SU-DHL-6 (cell line): ENCODE measurements around the gene PPP3CA.

Experiments
- H2AFZ ChIP-seq: fragments of 200-600 bp; sonication (generic); 2 replicates; pipeline ENCODE4 v1.6.1; 2014; ENCODE audit warnings: low read depth, mild to moderate bottlenecking, moderate library complexity, mixed read lengths, antibody characterized with exemption, low read length; ENCODE audit not compliant: severe bottlenecking
- H3F3A ChIP-seq: fragments of 200-600 bp; shearing (Covaris generic); 2 replicates; pipeline ENCODE4 v1.6.0; 2016; ENCODE audit warnings: antibody characterized with exemption, mild to moderate bottlenecking; ENCODE audit not compliant: insufficient read depth
- H3K27ac ChIP-seq: fragments of 200-600 bp; sonication (generic); 2 replicates; pipeline ENCODE4 v1.5.1; 2016; ENCODE audit warnings: low read depth, mild to moderate bottlenecking, low read length, moderate library complexity, mixed read lengths
- H3K27me3 ChIP-seq: fragments of 200-600 bp; sonication (generic), shearing (Covaris generic); 2 replicates; pipeline ENCODE4 v1.6.0; 2014; ENCODE audit warnings: mild to moderate bottlenecking, low read length
- H3K36me3 ChIP-seq: fragments of 200-600 bp; sonication (generic); 2 replicates; pipeline ENCODE4 v1.6.1; 2014; ENCODE audit warnings: mild to moderate bottlenecking, low read length, mixed read lengths
- H3K4me2 ChIP-seq: fragments of 300-600, 200-600 bp; shearing (Covaris generic), sonication (generic); 2 replicates; pipeline ENCODE4 v1.6.0; 2014; ENCODE audit warnings: low read length, low read depth, mild to moderate bottlenecking; ENCODE audit not compliant: poor library complexity, severe bottlenecking
- H3K4me3 ChIP-seq: fragments of 200-600 bp; sonication (generic); 2 replicates; pipeline ENCODE4 v1.5.1; 2014; ENCODE audit warnings: antibody characterized with exemption, low read length, mild to moderate bottlenecking, mixed read lengths; ENCODE audit not compliant: insufficient read depth, poor library complexity, severe bottlenecking
- H3K79me2 ChIP-seq: fragments of 200-600 bp; sonication (generic); 2 replicates; pipeline ENCODE4 v1.6.1; 2014; ENCODE audit warnings: mild to moderate bottlenecking, low read length, moderate library complexity; ENCODE audit not compliant: insufficient read depth
- H3K9ac ChIP-seq: fragments of 200-600 bp; sonication (generic); 2 replicates; pipeline ENCODE4 v1.7.0; 2014; ENCODE audit warnings: mild to moderate bottlenecking, low read length
- H3K9me2 ChIP-seq: fragments of 200-600 bp; sonication (generic); replicated peaks from 2 replicates; pipeline ENCODE4 v1.6.1; 2014; ENCODE audit warnings: low read length; ENCODE audit not compliant: insufficient read depth
- H3K9me3 ChIP-seq: fragments of 200-600 bp; sonication (generic); 2 replicates; pipeline ENCODE4 v1.6.1; 2014; ENCODE audit warnings: low read length, mixed read lengths; ENCODE audit not compliant: insufficient read depth
- H4K20me1 ChIP-seq: fragments of 200-600 bp; sonication (generic); 2 replicates; pipeline ENCODE4 v1.6.1; 2014; ENCODE audit warnings: low read depth, mild to moderate bottlenecking, antibody characterized with exemption, low read length, moderate library complexity, mixed read lengths
- EZH2phosphoT487 ChIP-seq: fragments of 200-600 bp; sonication (generic), shearing (Covaris generic); conservative IDR thresholded peaks from 2 replicates; pipeline ENCODE4 v1.6.1; 2018; ENCODE audit warnings: mild to moderate bottlenecking, antibody characterized with exemption, low read length, moderate library complexity, mixed read lengths
- TF ChIP-seq, protein P1 (sequence below): fragments of 200-600 bp; sonication (generic); IDR thresholded peaks from one replicate; pipeline ENCODE4 v1.5.1; 2017; ENCODE audit warnings: antibody characterized with exemption, mild to moderate bottlenecking, low read length, moderate library complexity; ENCODE audit not compliant: insufficient read depth, poor library complexity, severe bottlenecking

The PPP3CA gene

GRCh38 chr4:101222156-101222845 is 125.0 kb downstream of the PPP3CA start:
- Histone ChIP-seq H3K4me3 (no peak overlapping the region), H3K27ac (no peak overlapping the region), H3K36me3 (no peaks in the 10 kb centered on the region), H4K20me1 (no peaks in the 10 kb centered on the region), H3K9me3 (no peaks in the 10 kb centered on the region), H3K27me3 (no peaks in the 10 kb centered on the region), H3K79me2 (no peaks in the 10 kb centered on the region; the same call in 1 of the 2 replicates), H2AFZ (no peak overlapping the region), H3K4me2 (no peak overlapping the region), H3K9ac (no peak overlapping the region), H3F3A (no peaks in the 10 kb centered on the region), H3K9me2 (no peaks in the 10 kb centered on the region)
- TF ChIP-seq, protein P1, sequence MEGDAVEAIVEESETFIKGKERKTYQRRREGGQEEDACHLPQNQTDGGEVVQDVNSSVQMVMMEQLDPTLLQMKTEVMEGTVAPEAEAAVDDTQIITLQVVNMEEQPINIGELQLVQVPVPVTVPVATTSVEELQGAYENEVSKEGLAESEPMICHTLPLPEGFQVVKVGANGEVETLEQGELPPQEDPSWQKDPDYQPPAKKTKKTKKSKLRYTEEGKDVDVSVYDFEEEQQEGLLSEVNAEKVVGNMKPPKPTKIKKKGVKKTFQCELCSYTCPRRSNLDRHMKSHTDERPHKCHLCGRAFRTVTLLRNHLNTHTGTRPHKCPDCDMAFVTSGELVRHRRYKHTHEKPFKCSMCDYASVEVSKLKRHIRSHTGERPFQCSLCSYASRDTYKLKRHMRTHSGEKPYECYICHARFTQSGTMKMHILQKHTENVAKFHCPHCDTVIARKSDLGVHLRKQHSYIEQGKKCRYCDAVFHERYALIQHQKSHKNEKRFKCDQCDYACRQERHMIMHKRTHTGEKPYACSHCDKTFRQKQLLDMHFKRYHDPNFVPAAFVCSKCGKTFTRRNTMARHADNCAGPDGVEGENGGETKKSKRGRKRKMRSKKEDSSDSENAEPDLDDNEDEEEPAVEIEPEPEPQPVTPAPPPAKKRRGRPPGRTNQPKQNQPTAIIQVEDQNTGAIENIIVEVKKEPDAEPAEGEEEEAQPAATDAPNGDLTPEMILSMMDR: no peak
- TF ChIP-seq EZH2phosphoT487: no peak

DNA sequence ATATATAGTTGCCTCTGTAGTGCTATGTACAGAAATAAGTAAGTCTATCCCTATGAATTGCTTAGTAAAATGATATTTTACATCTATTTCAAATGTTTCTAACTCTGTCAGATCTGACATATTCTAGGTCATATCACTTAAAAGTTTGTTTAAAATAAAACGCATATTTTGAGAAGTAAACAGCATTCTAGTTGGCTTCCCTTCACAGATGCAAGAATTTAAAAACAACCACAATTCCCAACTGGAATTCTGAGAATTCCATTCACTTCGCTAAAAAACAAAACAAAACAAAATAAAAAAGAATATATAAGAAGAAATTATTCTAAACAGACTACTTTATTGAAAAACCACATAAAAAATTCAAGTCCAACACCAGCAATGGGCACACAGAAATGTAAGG is 126.0 kb downstream of the PPP3CA start:
- no peaks in the 10 kb centered on the region for H3K36me3 ChIP-seq
- H2AFZ ChIP-seq: no peak overlapping the region
- no peak overlapping the region for H3K4me3 ChIP-seq
- H3K4me2 ChIP-seq: no peak overlapping the region
- H4K20me1 ChIP-seq: no peaks in the 10 kb centered on the region
- no peaks in the 10 kb centered on the region for H3K9me2 ChIP-seq
- H3F3A ChIP-seq: no peaks in the 10 kb centered on the region
- no peaks in the 10 kb centered on the region; the same call in 1 of the 2 replicates for H3K79me2 ChIP-seq
- TF ChIP-seq EZH2phosphoT487: no peak
- TF ChIP-seq, protein P1: no peak
- no peak overlapping the region for H3K9ac ChIP-seq
- H3K27me3 ChIP-seq: no peaks in the 10 kb centered on the region
- H3K9me3 ChIP-seq: no peaks in the 10 kb centered on the region
- H3K27ac ChIP-seq: no peak overlapping the region

GRCh38 chr4:101218894-101219293 is 128.4 kb downstream of the PPP3CA start:
- TF ChIP-seq EZH2phosphoT487: no peak
- TF ChIP-seq, protein P1: no peak
- H3K79me2 ChIP-seq: no peaks in the 10 kb centered on the region
- H3K4me3 ChIP-seq: no peak overlapping the region
- no peaks in the 10 kb centered on the region for H3K9me2 ChIP-seq
- no peak overlapping the region for H3K27ac ChIP-seq
- H4K20me1 ChIP-seq: no peaks in the 10 kb centered on the region
- H3F3A ChIP-seq: no peaks in the 10 kb centered on the region
- no peaks in the 10 kb centered on the region for H3K36me3 ChIP-seq
- no peak overlapping the region for H3K4me2 ChIP-seq
- no peak overlapping the region for H2AFZ ChIP-seq
- no peak overlapping the region for H3K9ac ChIP-seq
- no peaks in the 10 kb centered on the region for H3K9me3 ChIP-seq
- no peaks in the 10 kb centered on the region for H3K27me3 ChIP-seq
